Kidney (tissue), 14 donors: ENCODE data around the gene KCNC1. TPM values are rescaled to one million over a fixed set of nuclear protein-coding genes. Genes with fewer than 3 reads are reported as not detected.

ENCODE experiments used
- DNase-seq, 5 donors: peaks; one replicate each; pipeline ENCODE4 v3.0.0-alpha.2; 2013 to 2020
- FAIRE-seq: peaks from 2 replicates; lab custom pipeline; 2012; peaks lifted over from hg19 to GRCh38; lab: Jason Lieb, UNC
- H3K27ac ChIP-seq, 2 donors: one replicate each; pipeline ENCODE4 v1.7.0; 2013; ENCODE audit warnings: low read depth in 2 of 2, low read length in 2 of 2, inconsistent platforms in 1 of 2
- H3K27me3 ChIP-seq: one replicate; pipeline ENCODE4 v1.7.1; 2013; ENCODE audit warnings: low read length, inconsistent platforms; ENCODE audit not compliant: control insufficient read depth, insufficient read depth
- H3K36me3 ChIP-seq, 3 donors: one replicate each; pipeline versions ENCODE4 v1.7.0 to v1.7.1; 2013; ENCODE audit warnings: low read length in 3 of 3, control low read depth in 1 of 3, inconsistent platforms in 1 of 3; ENCODE audit not compliant: insufficient read depth in 3 of 3, control insufficient read depth in 2 of 3
- H3K4me1 ChIP-seq, 3 donors: one replicate each; pipeline versions ENCODE4 v1.7.0 to v1.7.1; 2013; ENCODE audit warnings: low read length in 3 of 3, inconsistent platforms in 1 of 3, low read depth in 1 of 3; ENCODE audit not compliant: control insufficient read depth in 2 of 3, insufficient read depth in 2 of 3
- H3K4me3 ChIP-seq, 3 donors: one replicate each; pipeline versions ENCODE4 v1.7.0 to v1.8.1; 2013; ENCODE audit warnings: low read length in 3 of 3, control low read depth in 1 of 3, inconsistent platforms in 1 of 3
- H3K9ac ChIP-seq, 3 donors: one replicate each; pipeline versions ENCODE4 v1.7.0 to v1.7.1; 2013; ENCODE audit warnings: low read length in 3 of 3, control low read depth in 1 of 3, inconsistent platforms in 1 of 3
- H3K9me3 ChIP-seq, 3 donors: one replicate each; pipeline versions ENCODE4 v1.7.0 to v1.7.1; 2013; ENCODE audit warnings: low read length in 3 of 3, control low read depth in 1 of 3, inconsistent platforms in 1 of 3; ENCODE audit not compliant: control insufficient read depth in 2 of 3, insufficient read depth in 1 of 3
- intact Hi-C: fragments of 100-400 bp; cut with DNase I; formaldehyde crosslinking; loops from one replicate; pipeline ENCODE4 v1.11.1; 2022
- polyA plus RNA-seq: library from polyadenylated mRNA; stranded (reverse); fragments of 350-450 nt; fragmentation: Illumina TruSeq; extraction: RNeasy Lipid Tissue Mini Kit (QIAGEN cat#74804); gene quantifications from one replicate; pipeline ENCODE4 v1.2.3, GENCODE V29; 2014; ENCODE audit warnings: low read depth, low replicate concordance; ENCODE audit not compliant: insufficient read depth
- total RNA-seq: library from RNA; stranded (reverse); fragmentation: NEBNext Ultra II Directional; extraction: Animal tissue kit (Norgen Biotek cat#: 25700); gene quantifications from one replicate; pipeline ENCODE4 v1.2.1, GENCODE V29; 2021
- TF ChIP-seq, protein P1 (sequence below): IDR thresholded peaks from 3 replicates; pipeline ENCODE4 v1.5.1; 2012; ENCODE audit warnings: mild to moderate bottlenecking, moderate library complexity, borderline replicate concordance; ENCODE audit not compliant: insufficient read depth; ENCODE audit errors: extremely low read depth
- donor health status: control.
- donor health status: control.
- donor health status: control.
- donor health status: control.
- donor health status: control.
- donor health status: DM: yes; HTN: yes; CAD: no.
- donor health status: Normal renal cell carcinoma (clear cell type).

KCNC1 gene
- total and polyA plus RNA-seq, 2 donors from 2014 or later: 0.03 TPM; not detected in 1

DNA sequence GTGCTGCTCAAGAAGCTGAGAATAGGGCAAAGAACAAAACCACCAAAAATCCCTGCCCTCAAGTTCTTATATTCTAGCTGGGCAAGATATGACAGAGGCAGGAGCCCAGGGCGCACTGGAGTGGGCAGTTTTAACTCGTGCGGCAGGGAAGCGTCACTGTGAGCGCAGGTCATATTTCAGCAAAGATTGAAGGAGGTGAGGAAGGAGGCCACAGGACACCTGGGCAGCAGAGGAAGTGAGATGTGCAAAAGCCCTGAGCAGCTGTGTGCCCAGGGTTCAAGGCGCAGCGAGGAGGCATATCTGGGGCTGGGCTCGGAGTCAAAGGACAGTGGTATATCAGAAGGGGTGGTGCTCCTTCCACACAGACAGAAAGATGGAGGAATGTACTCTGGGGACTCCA is 13.5 kb downstream of the KCNC1 start:
- H3K4me3 ChIP-seq: no peak overlapping the region
- H3K4me1 ChIP-seq: no peaks in the 10 kb centered on the region
- FAIRE-seq: no peak
- intact Hi-C loops: no loop called here
- no peaks in the 10 kb centered on the region for H3K9me3 ChIP-seq
- no peaks in the 10 kb centered on the region for H3K36me3 ChIP-seq
- peak in 2 of 5 donors; percentile 2 to 29 for DNase-seq
- no peaks in the 10 kb centered on the region for H3K27me3 ChIP-seq
- no peak overlapping the region for H3K9ac ChIP-seq
- no peak overlapping the region for H3K27ac ChIP-seq
- TF ChIP-seq, protein P1, sequence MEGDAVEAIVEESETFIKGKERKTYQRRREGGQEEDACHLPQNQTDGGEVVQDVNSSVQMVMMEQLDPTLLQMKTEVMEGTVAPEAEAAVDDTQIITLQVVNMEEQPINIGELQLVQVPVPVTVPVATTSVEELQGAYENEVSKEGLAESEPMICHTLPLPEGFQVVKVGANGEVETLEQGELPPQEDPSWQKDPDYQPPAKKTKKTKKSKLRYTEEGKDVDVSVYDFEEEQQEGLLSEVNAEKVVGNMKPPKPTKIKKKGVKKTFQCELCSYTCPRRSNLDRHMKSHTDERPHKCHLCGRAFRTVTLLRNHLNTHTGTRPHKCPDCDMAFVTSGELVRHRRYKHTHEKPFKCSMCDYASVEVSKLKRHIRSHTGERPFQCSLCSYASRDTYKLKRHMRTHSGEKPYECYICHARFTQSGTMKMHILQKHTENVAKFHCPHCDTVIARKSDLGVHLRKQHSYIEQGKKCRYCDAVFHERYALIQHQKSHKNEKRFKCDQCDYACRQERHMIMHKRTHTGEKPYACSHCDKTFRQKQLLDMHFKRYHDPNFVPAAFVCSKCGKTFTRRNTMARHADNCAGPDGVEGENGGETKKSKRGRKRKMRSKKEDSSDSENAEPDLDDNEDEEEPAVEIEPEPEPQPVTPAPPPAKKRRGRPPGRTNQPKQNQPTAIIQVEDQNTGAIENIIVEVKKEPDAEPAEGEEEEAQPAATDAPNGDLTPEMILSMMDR: no peak

DNA sequence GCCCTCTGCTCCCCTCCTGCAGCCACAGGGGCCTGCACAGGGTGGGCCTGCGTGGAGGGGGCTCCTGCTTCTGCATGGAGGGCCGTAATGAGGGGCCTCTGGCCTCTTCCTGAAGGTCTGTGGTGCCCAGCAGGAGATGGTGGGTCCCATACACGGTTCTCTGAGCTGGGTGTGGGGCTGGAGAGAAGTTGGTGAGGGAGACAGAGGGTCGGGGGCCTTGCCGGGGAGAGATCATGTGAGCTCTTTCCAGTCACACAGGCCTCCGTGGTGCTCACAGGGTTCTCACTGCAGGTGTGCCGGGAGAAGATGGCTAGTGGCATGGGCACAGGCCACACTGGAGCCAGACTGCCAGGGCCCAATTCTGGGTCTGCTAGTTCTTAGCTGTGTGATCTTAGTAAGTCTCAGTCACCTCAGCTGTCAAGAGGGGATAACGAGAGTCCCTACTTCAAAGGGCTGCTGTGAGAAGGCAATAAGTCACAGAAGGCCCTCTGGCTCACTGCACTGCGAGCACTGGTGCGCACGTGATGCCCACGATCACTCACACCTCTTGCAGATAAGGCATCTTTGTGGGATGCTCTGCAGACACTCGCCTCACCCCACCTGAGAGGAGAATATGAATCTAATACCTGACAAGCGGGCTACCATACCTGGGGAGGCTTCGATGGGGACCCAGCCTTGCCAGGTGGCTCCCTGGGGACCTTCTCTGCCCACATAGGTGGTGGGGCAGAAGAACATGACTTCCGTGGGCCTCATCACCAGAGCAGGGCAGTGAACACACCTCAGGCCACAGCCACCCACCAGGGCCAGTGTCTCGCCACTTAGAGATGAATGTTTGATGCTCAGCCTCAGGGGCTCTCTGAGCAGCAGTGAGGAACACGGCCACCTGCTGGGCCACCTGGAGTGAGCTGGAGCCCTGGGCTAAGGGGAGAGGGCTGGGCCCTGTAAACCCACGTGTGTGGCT is 14.5 kb downstream of the KCNC1 start:
- H3K4me1 ChIP-seq: no peaks in the 10 kb centered on the region
- H3K27ac ChIP-seq: no peak overlapping the region
- no peak for FAIRE-seq
- no peaks in the 10 kb centered on the region for H3K9me3 ChIP-seq
- intact Hi-C loops: no loop called here
- H3K36me3 ChIP-seq: no peaks in the 10 kb centered on the region
- DNase-seq: peak in 2 of 5 donors; percentile 16 to 46
- H3K4me3 ChIP-seq: no peak overlapping the region
- H3K27me3 ChIP-seq: no peaks in the 10 kb centered on the region
- no peak overlapping the region for H3K9ac ChIP-seq
- TF ChIP-seq, protein P1: no peak

DNA sequence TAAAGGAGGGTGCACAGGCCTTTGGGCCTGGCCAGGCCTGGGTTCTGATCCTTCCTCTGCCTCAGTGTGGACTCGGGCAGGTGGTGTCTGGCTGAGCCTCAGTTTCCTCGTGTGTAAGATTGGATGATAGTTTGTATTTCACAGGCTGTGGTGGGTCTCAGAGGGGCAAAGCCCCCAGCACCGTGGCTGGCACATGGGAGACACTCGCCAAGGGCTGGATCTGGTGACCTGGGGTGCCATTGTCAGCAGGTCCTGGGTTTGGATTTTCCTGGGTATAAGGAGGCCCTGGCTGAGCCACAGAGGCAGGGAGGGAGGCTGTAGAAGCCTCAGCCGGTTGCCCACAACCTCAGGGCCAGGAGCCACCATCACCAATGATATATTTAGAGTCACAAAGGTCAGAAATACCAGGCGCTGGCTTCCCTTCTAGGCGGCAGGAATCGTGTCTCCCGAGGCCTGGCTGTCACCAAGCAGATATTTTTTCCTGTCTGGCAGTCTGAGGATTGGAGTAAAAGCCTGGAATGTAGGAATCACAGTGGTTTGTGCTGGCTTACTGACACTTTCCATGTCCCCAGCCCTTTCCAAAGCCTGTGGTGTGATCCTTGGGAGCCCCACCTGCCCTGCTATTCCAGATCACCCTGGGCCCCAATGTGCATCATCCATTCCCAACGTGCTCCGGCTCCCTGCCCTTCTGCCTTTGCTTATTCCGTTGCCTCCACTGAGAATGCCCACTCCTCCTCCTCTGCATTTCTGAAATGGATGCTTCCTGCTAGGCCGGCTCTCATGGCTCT is 15.6 kb downstream of the KCNC1 start:
- no peaks in the 10 kb centered on the region for H3K9me3 ChIP-seq
- TF ChIP-seq, protein P1: no peak
- DNase-seq (peak in 2 of 5 donors; percentile 16 to 35), FAIRE-seq (no peak)
- no peak overlapping the region for H3K4me3 ChIP-seq
- no peaks in the 10 kb centered on the region for H3K4me1 ChIP-seq
- H3K9ac ChIP-seq: no peak overlapping the region
- no peaks in the 10 kb centered on the region for H3K27me3 ChIP-seq
- no peaks in the 10 kb centered on the region for H3K36me3 ChIP-seq
- H3K27ac ChIP-seq: no peak overlapping the region
- intact Hi-C loops: no loop called here
